Activated T-helper 1 cell treated with Interleukin-2 at 50 U/mL for 16 hours (primary cell): ENCODE data around the gene OPN3.

ENCODE experiments used
- DNase-seq: peaks from one replicate; pipeline ENCODE4 v3.0.0-alpha.2; 2020; ENCODE audit warnings: low read depth

OPN3 gene

GRCh38 chr1:241615043-241615974 is 24.9 kb downstream of the OPN3 start:
- no peak for DNase-seq

- DNase-seq = no peak
Measured at GRCh38 chr1:241614572-241614971, 25.6 kb downstream of the OPN3 start.

GRCh38 chr1:241614144-241614543 is 26.0 kb downstream of the OPN3 start:
- DNase-seq = no peak

DNA sequence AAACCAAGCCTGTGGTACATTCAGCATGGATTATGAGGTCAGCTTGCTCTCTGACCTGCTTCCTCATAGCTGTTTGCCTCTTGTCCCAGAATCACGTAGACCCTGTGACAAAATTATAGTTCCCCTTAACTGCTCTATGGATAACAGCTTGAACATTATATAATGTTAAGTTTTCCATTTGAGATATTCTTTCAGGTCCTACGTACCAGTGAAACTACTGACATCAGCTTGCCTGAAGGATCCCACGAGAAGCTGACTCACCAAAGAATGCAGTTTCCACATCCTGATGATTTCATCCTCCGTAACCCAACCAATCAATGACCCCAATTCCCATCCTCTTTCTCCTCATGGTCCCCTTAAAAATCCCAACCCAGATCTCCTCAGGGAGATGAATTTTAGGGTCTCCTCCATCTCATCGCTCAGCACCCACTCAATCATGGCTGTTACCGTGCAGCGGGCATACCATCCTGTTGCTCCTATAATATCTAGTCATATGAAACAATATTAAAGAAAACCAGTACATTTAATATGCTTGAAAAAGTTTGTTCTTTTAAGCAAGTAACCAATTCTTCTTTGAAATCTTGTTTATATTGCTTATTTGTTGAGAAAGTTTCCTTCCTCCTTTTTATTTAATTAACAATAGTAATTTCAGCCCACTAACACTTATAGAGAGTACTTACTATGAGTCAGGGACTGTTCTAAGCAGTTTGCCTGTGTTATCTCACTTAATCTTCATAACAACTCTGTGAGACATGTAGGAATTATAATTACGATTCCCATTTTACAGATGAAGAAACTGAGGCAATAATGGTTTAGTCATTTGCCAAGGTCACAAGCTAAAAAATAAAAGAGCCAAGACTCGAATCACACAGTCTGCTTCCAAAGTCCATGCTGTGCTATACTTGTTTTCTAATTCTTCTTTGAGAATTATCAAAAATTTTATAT is 27.4 kb downstream of the OPN3 start:
- no peak for DNase-seq

- DNase-seq = no peak
Measured at GRCh38 chr1:241611736-241612135, 28.4 kb downstream of the OPN3 start.

DNA sequence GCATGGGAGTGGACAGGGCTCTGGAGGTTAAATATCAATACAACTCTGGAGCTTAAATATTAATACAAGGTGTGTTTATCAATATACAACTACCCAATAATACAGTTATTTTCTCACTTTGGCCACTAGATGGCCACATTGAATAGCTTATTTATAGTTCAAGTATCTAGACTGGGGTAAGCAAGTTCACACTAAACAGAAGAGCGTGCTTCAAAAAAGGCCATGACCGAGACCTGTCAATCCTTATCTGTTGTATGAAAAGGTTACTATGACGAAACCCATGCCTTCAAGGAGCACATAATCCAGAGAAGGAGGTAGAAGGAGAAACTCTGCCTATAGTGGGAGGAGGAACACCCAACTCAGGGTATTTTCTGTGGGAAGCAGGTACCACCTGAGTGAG is 29.1 kb downstream of the OPN3 start:
- no peak for DNase-seq

GRCh38 chr1:241610056-241610815 is 29.9 kb downstream of the OPN3 start:
- no peak for DNase-seq

DNA sequence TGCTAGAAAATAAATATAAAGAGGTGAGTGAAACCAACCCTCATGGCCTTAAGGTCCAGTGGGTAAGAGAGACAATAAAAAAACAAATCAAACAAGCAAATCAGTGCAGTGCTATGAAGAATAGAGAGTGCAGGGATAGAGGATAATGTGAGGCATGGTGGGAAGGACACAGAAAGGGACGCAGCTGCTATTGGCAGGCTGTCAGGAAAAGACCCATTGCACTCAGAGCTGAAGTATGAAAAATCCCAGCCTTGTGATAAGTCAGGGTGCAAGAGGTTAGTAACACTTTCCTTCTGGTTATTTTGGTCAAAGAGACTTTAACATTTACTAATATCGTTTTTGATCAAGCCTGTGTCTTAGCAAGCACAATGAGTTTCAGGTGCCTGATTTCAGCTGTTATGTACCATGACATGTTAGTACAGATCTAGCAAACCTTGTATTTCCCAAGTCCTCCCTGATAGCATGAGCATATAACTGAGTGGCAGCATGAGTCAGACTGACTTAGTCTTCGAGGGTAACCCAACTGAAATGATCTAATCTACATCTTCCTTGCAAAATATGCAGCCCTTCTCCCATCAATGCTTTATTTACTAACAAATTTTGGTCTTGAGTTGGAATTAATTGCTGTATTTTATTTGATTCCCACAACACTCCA is 31.7 kb downstream of the OPN3 start:
- DNase-seq = no peak

DNA sequence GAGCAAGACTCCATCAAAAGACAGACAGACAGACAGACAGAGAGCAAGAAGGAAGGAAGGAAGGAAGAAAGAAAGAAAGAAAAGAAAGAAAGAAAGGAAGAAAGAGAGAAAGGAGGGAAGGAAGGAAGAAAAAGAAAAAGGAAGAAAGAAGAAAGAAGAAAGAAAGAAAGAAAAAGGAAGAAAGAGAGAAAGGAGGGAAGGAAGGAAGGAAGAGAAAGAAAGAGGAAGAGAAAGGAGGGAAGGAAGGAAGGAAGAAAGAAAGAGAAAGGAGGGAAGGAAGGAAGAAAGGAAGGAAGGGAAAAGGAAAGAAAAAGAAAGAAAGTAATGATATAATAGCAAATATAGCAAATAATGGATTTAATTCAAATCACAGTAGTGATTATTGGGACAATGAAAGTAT is 32.7 kb downstream of the OPN3 start:
- no peak for DNase-seq

DNA sequence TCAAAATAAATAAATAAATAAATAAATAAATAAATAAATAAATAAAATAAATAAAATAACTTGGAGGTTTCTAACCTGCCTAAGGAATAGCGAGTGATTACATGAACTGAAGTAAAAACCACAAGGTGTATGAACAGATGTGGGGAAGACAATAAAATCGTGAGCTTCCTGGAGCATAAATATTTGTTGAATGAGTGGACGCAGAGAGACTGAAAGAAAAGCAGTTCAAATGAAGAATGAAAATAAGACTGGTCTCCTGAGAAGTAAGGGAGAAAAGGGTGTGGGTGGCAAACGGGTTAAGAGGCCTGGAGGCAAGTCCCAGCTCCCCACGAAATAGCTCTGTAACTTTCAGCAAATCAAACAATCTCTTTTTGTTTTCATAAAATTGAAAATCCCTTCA is 33.6 kb downstream of the OPN3 start:
- DNase-seq = no peak

- DNase-seq = no peak
Measured at GRCh38 chr1:241605146-241605805, 34.9 kb downstream of the OPN3 start.

GRCh38 chr1:241603731-241604245 is 36.4 kb downstream of the OPN3 start:
- DNase-seq = no peak

DNA sequence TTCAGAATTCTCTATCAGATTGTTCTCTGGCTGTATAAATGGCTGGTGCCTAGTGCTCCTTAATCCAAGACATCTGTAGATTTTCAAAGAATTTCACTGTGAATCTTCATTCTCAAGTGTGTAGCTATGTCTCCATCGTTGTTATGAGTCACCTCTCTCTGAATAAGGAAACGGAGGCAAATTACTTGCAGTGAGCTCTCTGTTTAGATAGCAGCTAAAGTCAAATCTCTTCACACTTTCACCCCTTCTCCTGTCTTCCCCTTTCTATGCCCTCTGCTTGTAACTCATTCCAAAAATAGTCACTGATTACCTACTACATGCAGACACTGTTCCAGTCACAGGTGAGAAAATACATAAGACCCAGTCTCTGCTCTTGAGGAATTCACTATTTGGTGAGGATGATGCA is 39.7 kb downstream of the OPN3 start:
- no peak for DNase-seq

- no peak for DNase-seq
Measured at GRCh38 chr1:241598249-241598648, 41.9 kb downstream of the OPN3 start.

- no peak for DNase-seq
Measured at GRCh38 chr1:241596633-241597032, 43.5 kb downstream of the OPN3 start.

DNA sequence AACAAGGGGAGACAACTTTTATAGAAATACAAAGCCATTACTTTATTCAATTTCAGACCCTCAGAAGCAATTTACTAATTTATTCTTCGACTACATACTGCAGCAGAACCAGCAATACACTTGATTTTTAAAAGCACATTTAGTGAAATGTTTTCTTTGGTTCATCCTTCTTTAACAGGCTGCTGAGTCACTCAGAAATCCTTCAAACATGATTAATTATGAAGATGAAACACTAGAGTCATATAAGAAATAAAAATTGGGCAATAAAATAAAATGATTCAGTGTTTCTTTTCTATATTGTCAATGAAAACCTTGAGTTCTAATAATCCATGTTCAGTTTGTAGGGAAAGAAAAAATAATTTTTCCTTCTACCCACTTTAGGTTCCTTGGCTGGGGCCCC is 47.0 kb downstream of the OPN3 start:
- no peak for DNase-seq

- DNase-seq = no peak
Measured at GRCh38 chr1:241592273-241592958, 47.8 kb downstream of the OPN3 start.

GRCh38 chr1:241591736-241592135 is 48.4 kb downstream of the OPN3 start:
- no peak for DNase-seq

GRCh38 chr1:241591317-241591716 is 48.9 kb downstream of the OPN3 start:
- DNase-seq = no peak

GRCh38 chr1:241590719-241591118 is 49.5 kb downstream of the OPN3 start:
- DNase-seq = no peak
